ENCODE results near the gene MUC15.

The MUC15 gene

DNA sequence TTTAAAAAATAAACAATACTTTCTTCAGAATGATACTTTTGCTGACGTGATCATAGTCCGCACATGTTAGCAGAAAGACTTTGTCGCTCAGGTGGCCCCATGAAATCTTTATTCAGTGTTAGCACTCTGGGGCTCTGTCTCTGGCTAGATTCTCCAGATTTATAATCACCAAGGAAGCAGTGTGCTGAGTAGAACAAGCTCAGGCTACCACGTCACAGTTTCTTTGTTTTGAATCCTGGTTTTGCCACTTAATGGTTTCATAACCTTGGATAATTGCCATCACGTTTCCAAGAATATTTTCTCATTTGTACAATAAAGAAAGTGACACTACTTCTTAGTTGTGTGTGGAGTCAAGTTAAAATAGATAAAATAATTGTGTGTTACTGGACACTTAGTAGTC is 3.9 kb upstream of the MUC15 start:
- DNase-seq (ENCODE audit: low spot score): no peak

DNA sequence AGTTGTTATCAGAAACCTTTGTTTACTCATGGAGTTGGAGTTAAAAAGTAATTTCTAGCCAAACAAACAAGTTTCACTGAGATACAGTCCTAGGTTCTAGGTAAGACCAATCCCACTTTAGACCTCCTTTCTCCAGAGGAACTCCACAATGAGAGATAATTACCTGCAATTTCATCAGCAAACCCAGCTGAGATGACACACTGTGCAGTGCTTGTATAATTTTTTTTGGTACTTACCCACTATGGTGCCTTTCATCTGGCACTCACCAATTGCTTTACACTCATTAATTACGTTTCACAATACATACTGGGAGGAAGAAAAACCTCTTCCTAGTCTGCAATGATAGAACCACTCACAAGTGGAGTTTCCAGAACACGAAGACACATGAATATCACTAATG is 1.8 kb upstream of the MUC15 start:
- no peak for DNase-seq (ENCODE audit: low spot score)

DNA sequence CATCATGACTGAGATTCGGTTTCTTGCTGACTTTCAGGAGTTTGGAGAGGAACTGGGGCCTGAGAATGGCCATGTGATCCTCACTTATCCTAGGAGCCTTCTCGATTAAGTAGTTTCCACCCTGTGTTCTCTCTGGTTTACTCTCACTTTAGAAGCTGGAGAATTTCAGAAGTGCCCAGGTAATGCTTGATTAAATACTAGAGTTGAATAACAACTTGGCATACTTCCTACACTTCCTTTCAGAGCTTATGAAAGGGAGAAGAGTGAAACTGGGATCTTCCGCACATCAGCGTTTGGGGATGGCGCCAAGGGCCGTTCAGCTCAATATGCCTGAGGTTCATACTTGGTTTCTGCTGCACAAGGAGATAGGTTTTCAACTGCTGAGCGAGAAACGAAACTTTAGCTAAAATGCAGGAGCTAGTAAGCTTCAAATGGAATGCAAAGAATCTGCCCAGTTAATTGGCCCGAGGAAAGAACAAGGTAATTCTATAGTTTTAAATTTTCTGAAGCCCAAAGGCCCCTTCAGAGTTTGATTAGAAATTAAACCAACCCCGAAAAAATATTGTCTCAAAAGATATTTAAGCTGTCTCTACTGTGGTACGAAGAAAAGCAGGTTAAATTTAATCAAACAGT is 823 bp upstream of the MUC15 start:
- DNase-seq (ENCODE audit: low spot score): no peak

DNA sequence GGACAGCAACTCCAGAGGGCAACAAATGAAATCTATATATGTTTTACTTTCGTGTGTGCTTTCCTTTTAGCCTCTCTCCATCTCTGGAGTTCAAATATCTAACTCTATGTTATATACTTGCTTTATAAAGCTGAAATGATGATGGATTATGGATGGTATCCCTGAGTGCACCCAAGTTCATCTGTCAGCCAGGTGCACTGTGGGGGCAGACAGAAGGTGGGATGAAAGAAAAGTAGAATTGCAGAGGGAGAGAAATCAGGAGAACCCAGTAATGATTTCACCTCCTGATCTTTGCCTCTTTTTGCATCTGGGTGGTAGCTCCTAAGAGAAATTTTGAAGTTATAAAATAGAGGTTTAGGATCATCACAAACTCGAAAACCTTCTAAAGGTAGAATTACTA is 2.4 kb downstream of the MUC15 start:
- no peak for DNase-seq (ENCODE audit: low spot score)

DNA sequence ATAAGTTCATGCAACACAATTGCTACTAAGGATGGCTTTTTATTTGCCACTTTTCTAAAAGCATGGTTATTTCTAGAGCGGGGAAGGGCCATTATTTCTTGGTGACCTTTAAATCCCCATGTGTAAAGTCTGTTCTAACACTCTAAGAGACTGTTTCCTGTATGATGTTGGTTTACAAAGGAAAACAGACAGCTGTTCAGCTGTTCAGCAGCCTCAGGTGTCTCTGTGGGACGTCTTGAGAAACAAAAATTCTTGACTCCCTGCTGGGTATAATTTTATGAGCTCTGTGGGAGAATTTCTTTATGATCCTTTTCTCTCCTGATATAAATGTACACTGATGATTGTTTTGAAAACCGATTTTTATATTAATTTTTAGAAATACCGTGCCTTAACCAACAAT is 13.9 kb downstream of the MUC15 start:
- DNase-seq (ENCODE audit: low spot score): no peak

DNA sequence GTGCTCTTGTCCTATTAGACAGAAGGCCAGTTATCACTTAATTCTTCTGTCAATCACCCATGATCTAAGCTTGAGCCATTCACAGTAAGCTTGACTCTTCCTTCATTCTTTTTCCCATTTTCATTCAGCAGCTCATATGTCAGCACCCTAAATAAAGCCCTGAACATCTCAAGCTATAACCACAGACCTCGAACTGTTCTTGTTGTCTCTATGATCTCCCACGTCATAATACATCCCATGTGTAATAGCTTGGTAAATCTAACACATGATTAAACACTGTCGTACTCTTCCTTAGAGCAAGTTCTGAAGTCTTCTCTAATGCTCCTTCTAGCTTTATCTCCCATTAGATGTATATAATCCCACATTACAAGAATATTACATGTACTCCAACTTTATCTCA is 14.4 kb downstream of the MUC15 start:
- DNase-seq (ENCODE audit: low spot score): no peak

DNA sequence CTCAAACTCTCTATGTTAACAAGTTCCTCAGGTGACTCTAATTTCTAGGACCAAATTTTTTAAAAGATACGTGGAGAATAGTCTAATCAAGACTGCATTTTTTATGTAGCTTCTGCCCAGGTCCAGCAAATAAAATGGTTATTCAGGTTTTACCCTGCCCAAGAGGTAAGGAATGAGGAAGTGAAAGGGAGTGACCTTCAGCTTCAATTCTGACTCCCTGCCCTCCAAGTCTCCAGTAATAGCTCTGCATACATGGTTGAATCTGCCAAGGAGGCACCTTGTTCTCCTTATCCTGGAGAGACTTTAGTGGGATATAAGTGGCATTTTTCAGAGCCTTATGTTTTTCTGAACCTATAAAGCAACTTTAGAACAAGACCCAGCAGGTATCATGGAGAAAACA is 15.5 kb downstream of the MUC15 start:
- no peak for DNase-seq (ENCODE audit: low spot score)

DNA sequence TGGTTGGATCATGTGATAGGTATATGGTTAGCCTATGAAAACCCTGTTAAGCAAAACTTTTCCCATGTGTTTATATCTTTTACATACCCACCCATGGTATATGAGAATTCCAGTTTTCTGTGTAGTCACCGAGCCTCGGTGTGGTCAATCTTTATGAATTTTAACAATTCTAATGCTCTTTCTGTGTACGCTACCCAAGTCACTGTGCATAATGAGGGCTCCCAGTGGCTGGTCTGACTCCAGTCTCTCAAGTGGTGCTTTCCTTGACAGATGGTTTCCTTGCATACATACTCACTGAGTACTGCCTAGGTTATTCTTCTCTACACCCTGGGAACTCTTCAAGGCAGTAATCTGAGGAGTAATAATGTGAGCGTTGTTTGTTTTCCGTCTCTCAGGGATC is 17.6 kb downstream of the MUC15 start:
- DNase-seq (ENCODE audit: low spot score): no peak

DNA sequence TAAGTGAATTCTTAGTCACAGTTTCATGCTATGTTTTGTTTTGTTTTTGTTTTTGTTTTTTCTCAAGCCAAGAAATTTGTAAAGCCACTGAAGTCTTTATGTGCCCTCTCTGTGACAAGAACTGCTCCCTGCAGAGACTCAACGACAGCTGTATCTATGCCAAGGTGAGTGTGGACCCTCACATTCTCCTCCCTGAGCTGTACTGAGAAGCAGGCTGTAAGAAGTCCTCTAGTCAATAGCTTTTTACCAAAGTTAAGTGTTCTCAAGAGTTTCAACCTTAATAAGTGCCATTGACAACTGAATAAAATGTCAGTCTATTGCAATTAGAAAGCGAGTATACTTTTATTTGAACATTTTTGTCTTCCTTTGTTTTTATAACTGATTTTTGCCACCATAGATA is 18.9 kb downstream of the MUC15 start:
- DNase-seq (ENCODE audit: low spot score): no peak

DNA sequence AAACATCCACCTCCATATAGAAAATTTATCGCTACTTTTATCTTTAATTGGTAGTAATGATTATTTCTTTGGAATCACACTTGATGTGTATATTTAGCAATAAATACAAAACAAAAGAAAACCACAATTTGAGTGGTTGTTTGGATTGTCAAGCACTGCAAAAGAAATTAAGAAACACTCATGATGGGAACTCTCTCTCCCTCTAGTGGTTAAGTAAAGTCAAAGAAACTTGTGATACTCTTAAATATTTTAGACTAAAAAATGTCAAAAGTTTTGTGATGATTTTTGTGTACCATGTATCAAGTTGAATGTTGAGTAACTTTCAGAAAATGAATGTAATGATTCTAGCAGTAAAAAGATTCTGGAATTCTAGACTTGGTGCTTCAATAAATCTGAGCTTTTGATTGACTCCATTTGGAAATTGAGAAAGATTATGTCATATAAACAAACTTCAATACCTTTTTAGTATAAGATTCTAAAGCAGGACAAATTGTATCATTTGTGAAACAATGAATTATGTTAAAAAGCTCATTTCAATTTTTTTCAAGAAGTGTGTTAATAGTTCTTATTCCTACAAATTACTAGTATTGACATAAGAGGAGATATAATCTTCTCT is 20.8 kb downstream of the MUC15 start:
- DNase-seq (ENCODE audit: low spot score): no peak

DNA sequence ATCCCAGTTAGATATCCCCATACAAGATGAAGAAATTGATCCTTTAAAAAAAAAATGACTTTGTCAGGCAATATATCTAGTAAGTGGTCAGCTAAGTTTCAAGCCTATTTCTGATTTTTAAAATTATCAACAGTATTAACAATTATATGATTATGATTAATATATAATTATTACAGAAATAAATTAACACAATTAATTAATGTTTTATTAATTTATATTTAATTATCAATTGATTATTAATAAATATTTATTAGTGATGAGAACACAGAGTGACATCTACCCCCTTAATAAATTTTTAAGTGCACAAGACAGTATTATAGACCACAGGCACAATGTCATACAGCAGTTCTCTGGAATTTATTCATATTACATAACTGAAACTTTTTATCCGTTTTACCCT is 22.0 kb downstream of the MUC15 start:
- no peak for DNase-seq (ENCODE audit: low spot score)

DNA sequence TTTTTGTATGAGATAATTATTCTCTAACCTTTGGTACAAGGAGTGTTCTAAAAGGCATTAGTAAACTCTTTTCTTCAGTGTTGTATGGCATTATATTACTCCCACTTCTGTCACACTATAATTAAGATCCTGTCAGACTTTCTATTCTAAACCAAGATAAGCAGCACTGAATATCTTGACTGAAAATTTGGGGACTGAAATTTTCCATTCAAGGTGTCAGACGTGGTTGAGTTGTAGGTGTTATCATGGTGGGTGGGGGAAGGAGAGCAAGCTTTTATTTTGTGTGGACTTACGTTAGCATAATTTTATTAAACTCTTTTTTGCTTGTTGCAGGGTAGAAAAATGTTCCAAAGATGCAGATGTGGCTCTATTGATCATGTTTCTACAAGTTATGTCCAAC is 22.9 kb downstream of the MUC15 start:
- DNase-seq (ENCODE audit: low spot score): no peak

DNA sequence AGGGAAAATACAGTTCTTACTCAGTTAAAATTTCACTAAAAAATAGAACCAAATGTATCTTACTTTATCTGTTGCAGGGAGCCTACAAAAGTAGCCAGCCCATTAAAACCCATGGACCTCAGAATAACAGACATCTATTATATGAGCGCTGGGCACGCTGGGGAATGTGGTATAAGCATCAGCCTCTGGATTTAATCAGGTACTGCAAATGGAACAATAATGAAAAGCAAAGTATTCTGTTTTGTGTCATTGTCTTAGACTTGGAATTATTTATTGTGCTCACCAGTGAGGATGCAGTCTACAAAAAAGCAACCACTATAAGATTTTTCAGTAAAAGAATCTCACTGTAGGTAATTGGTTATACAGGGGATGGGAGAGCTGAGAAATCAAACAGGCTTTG is 30.2 kb downstream of the MUC15 start:
- no peak for DNase-seq (ENCODE audit: low spot score)

DNA sequence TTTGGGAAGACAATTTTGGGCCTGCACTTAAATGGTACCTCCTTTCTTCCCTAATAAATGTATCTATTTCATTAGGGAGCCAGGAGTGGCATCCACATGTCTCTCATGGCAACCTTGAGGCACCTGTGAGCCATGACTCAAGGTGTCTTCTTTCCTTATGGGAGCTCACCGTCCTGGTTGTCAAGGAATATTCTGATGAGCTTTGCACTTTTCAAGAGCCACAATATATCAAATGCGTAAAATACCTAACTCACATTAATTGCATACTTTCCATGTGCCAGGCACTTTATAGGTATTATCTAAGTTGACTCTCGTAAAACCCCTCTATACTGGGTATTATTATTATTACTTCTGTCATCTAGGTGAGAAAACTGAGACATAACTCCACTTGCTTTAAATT is 32.5 kb downstream of the MUC15 start:
- no peak for DNase-seq (ENCODE audit: low spot score)

DNA sequence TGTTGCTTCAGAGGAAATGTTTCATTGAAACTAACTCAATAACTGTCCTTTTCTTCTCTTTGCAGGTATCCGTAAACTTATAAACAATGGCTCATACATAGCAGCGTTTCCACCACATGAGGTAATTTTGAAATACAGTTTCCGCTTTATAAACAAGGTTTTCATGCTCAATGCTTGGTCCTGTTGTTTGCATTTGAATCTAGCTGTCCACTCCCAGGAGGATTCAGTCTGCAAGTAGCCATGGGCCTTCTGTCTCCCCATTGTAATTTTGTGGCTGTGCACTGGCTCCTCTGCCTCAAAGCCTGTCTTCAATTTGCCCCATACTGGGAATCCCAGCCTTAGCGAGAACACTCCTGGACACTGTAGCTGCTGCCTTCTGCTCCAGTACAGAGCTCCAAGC is 34.7 kb downstream of the MUC15 start:
- DNase-seq (ENCODE audit: low spot score): no peak

DNA sequence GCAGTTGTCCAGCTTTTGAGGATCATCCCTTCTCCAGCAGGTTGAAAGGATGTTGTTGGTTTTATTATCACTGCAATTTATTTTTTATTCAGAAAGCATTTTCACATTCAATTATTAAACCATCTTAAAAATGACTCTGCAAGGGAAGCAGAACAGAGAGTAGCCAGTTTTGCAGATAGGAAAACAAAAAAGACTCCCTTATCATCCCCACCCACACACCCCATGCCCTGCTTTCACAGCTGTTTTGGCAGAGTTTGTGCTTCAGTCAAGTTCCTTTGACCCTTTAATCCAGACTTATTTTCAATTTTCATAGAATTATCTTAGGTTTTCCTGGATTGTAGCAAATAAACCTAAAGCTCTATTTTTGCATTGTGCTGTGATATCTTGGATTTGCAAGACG is 44.4 kb downstream of the MUC15 start:
- no peak for DNase-seq (ENCODE audit: low spot score)

DNA sequence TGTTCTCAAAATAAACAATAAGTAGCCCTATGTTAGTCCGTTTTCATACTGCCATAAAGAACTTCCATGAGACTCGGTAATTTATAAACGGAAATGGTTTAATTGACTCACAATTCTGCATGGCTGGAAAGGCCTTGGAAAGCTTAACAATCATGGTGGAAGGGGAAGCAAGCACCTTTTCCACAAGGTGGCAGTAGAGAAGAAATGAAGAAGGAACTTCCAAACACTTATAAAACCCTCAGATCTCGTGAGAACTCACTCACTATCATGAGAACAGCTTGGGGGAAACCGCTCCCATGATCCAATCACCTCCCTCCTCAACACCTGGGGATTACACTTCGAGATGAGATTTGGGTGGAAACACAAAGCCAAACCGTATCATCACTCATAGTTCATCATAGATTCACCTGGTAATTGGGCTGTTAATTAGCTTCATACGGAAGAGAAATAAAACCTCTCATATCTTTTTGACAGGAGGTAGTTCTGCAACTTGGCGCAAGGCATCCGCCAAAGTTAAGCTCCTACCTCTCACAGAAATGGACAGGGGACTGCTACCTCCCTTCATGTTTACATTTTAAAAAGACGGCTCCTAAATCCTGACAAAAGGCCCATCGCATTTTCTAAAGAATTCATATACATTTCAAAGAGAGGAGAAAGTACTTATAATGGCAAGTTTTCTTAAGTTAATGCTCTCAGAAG is 49.0 kb downstream of the MUC15 start:
- DNase-seq (ENCODE audit: low spot score): no peak

DNA sequence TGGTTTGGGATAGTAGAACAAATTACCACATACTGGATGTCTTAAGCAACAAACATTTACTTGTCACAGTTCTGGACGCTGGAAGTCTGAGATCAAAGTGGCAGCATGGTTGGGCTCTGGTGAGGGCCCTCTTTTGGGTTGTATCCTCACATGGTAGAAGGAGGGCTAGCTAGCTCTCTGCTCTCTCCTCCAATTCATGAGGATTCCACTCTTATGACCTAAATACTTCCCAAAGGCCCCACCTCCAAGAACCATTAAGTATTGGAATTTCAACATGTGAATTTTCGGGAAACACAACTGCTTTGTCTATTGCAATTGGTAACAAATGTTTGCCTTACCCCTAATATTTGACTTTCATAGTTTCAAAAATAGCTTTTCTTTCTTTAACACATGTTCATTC is 52.6 kb downstream of the MUC15 start:
- DNase-seq (ENCODE audit: low spot score): no peak

DNA sequence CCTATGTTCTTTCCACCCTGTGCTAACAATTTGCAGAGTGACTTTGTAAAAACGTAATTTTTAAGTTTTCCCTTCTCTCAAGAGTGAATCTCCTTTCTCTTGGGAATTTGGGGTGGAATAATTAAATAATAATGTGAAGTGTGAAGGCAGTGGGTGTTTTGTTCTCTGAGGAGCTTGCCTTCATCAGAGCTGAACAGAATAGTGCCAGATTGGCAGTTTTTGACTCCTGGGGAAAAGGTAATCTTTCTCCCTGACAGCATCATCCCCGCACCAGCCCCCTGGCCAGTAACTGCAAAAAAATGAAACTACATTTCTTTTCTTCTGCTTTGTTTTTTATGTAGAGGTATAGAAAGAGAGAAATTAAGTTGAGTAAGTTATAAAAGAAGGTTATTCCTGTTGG is 59.9 kb downstream of the MUC15 start:
- no peak for DNase-seq (ENCODE audit: low spot score)

DNA sequence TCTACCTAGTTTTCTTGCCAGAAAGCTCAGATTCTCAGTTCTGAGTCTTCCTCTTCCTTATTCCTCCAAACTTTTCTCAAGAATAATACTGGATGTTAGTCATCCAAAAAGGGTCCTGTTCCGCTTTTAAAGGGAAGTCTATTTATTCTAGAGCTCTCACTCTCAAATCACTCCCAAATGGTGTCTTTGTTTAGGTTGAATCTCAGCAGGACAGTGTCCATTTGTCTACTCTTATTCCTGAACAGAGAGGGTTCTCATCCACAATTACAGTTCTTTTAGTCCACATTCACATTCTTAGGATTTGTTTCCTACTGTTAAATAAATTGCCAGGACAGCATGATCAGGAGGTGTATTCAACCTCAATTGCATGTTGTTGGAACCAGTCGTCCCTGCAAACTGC is 61.3 kb downstream of the MUC15 start:
- no peak for DNase-seq (ENCODE audit: low spot score)

DNA sequence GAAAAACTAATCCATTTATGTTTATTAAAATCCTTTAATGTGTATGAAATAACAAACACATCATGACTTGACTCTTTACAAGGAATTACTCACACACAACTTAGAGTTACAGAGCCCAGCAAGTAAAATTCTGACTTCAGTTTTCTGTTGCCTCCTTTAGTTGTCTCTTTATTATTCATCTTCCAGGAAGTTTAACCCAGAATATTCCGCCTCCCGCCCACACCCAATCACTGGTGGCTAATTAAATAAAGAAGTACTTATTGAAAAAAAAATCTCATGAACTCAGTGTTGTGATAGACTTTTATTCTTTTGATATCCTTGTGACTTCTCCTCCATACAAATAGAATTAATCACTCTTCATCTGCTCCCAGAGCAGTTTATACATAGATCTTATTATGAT is 61.9 kb downstream of the MUC15 start:
- DNase-seq (ENCODE audit: low spot score): no peak
